NCI-H526 treated with DMSO at 0.1 percent for 48 hours (cell line): ENCODE data around the gene ANXA9.
A peak's percentile ranks its signal among the peaks of the same experiment; 100 is the strongest.

Experiments
- DNase-seq: peaks from one replicate; lab custom pipeline; 2025; lab: John Stamatoyannopoulos, UW

Gene ANXA9

GRCh38 chr1:150974580-150975478, 7.3 kb upstream of the ANXA9 start, which contains the start of gene CERS2:
CERS2 (minus strand) TSS chr1:150974835; CDS start chr1:150969090, 5,745 bp downstream.
- peak; percentile 83 for DNase-seq

- DNase-seq = no peak
These were observed 5.7 kb upstream of the ANXA9 start for GRCh38 chr1:150976401-150976821.

- DNase-seq = no peak
These were observed 5.0 kb upstream of the ANXA9 start for GRCh38 chr1:150976879-150977694.

GRCh38 chr1:150979092-150980056, 2.7 kb upstream of the ANXA9 start:
- DNase-seq = peak; percentile 90

DNA sequence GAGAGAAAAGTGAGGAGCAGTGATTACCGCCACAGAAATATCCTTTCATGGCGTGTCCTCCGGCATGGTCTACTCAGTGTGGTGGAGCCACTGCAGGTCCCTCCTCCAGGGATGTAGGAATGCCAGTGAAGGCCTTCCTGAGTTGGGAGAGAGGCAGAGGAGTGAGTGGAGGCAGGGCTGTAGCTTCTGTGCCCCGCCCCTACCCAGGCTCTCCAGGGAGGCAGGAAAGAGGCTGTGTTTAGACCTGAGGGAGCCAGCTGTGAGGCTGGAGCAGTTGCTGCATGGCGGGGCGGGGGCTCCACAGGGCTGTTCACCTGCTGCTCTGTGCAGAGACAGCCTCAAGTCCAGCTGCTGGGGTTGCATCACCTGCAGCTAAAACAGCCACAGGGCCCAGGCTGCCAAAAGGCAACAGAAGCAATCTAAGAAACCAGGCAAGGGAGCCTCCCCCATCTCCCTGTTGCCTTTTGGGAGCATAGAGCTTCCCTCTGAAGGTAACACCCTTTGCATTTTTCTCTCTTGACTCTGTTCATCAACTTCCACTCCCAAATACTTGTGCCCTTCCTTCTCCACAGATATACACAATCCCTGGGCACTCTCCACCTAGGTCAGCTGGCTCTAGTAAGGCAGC, 801 bp upstream of the ANXA9 start:
- peak; percentile 68 for DNase-seq

DNA sequence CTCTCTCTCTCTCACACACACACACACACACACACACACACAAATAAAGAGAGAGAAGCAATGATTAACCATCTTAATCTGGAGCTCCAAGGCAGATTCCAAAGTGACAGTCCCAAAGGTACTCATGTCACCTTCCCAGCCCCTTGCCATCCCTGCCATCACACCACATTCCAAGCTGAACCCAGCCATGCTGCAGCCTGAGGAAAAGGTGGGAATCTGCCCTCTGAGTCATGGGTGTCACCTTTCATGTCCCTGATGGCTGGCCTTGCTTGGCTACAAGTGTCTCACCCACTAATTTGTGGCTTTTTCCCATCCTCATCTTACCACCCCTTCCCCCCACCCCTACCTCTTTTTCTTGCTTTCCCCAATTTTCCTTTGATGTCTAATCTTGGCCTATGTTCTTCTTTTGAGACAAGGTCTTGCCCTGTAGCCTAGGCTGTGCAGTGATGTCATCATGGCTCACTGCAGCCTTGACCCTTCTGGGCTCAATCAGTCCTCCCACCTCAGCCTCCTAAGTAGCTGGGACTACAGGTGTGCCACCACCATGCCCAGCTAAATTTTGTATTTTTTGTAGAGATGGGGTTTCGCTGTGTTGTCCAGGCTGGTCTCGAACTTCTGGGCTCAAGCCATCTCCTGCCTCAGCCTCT, 3.2 kb downstream of the ANXA9 start:
- no peak for DNase-seq

DNA sequence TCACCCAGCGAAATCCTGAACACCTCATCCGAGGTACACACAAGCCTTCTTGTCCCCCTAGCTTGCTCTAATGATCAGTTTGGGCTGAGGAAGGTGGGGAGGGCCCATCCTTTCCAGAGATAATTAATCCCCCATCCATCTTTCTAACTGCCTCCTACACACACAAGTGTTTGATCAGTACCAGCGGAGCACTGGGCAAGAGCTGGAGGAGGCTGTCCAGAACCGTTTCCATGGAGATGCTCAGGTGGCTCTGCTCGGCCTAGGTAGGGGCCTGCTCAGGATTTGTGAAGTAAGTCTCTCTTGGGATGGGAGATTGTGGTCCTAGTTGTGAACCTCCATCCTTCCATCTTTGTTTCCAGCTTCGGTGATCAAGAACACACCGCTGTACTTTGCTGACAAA, 5.8 kb downstream of the ANXA9 start:
- no peak for DNase-seq

GRCh38 chr1:150992626-150993025, 10.5 kb downstream of the ANXA9 start:
- DNase-seq = no peak

DNA sequence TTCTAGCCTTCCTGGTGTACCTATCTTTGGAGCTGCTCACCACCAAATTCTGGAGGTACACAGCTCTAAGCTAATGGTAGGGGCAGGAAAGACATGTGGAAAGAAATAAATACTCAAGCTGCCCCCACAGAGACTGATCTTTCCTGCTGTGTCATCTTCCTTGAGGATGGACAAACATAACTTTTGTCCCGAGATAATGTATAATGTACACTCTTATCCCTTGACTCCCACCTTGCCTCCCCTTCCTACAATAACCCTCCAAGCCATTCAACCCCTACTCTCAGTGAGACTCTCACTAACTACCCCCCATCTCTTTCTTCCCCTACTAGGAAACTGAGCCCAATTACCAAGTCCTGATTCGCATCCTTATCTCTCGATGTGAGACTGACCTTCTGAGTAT, 12.2 kb downstream of the ANXA9 start:
- DNase-seq = no peak

DNA sequence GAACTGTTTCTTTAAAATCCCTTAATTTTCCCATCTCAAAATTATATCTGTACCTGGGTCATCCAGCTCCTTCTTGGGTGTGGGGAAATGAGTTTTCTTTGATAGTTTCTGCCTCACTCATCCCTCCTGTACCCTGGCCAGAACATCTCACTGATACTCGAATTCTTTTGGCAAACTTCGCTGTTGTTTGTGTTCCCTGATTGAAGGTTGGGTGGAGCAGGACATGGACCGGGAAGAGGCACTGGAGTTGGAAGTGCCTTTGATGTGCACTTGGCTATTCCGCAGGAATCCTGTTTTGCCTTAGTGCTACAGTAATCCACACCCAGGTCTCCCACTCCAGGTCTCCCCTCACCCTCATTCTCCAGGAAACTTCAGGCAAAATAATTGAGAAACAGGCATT, 13.4 kb downstream of the ANXA9 start:
- no peak for DNase-seq

DNA sequence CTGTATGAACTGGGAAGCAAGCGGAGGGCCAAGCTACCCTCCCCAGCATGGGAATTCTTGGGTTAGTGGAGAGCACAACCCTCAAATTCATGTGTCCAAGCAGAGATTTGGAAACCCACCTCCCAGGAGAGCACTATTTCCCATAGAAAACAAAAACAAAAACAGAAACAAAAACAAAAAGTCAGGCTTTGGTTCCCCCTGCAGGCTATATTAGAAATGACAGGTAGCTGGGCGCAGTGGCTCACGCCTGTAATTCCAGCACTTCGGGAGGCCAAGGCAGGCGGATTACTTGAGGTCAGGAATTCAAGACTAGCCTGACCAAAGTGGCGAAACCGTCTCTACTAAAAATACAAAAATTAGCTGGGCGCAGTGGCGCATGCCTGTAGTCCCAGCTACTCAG, 13.8 kb downstream of the ANXA9 start:
- DNase-seq = no peak

GRCh38 chr1:150997126-150997872, 15.2 kb downstream of the ANXA9 start:
- DNase-seq = no peak

DNA sequence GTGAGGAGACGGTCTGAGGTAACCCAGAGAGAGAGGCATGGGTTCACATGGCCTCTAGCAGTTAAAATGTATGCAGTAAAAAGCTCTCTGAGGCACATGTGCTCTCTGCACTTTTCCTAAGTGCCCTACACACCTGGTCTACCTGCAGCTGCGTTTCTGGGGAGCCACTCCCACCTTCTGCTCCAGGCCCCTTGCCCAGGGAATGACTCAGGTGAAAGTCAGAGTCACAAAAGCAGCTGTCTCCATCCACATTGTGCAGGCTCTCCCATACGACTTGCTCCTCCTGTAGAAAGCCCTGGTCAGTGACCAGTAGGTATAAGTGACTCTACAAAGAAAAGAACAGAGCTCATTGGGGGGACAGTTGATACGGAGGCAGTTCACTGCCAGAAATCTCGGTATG, 15.9 kb downstream of the ANXA9 start:
- DNase-seq = no peak

GRCh38 chr1:150999051-150999674, 17.1 kb downstream of the ANXA9 start:
- DNase-seq = no peak

- DNase-seq = peak; percentile 94
These were observed 17.8 kb downstream of the ANXA9 start for GRCh38 chr1:150999926-151000325.

- DNase-seq = no peak
These were observed 18.3 kb downstream of the ANXA9 start for GRCh38 chr1:151000408-151000807.

DNA sequence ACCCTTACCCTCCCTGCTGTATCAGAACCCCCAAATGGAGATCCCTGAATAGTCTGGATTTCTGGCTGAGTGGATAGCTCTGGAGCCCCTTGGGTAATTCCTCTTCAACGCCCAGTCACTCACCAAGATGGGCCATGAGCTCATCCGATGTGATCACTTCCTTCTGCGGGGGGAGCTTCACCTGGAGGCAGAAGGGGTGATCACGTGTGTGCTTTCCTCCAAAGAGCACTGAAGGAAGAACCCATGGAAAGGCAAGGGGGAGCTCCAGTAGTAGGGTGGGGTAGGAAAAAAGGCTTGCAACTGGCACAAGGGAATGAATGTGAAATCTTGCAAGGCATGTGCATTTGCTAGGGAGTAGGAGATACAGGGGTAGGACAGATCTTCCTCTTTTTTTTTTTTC, 19.5 kb downstream of the ANXA9 start:
- DNase-seq = no peak

GRCh38 chr1:151002051-151002450, 20.0 kb downstream of the ANXA9 start:
- DNase-seq = no peak

DNA sequence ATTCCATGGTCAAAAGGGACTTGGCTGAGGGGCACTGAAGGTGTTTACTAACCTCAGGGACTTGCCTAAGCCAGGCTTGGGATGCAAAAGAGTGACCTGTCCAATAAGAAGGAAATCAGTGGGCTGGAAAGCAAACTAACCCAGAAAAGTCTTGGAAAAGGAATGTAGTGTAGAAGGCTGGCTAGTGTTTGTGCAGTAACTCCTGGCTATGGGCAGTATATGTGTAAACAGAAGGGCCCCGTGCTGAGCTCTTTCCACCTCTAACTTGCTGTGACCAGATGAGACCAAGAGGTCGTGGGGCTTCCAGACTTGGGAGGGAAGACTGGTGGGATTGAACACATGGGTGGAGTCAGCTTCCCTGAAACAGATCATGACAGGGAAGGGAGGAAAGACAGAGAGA, 20.5 kb downstream of the ANXA9 start:
- no peak for DNase-seq

GRCh38 chr1:151003180-151003579, 21.1 kb downstream of the ANXA9 start:
- DNase-seq = no peak
